ENCODE data around the gene ATP13A4.

- TF ChIP-seq CTCF (IDR thresholded peaks at IDR 0.05 in 4 of 5, conservative IDR thresholded peaks at IDR 0.05 in 1 of 5): no peak
- TF ChIP-seq POLR2A (IDR thresholded peaks at IDR 0.05): no peak
These were observed at the start of gene ATP13A4 for GRCh38 chr3:193554811-193555210.

Measured in gastrocnemius medialis (tissue), 4 donors.